ENCODE data around the gene CD151. TPM values are rescaled to one million over a fixed set of nuclear protein-coding genes. Genes with fewer than 3 reads are reported as not detected.

Gene CD151
- polyA plus RNA-seq, 1 of the 3 experiments (the other 2 are of a cell fraction): 922 TPM

DNA sequence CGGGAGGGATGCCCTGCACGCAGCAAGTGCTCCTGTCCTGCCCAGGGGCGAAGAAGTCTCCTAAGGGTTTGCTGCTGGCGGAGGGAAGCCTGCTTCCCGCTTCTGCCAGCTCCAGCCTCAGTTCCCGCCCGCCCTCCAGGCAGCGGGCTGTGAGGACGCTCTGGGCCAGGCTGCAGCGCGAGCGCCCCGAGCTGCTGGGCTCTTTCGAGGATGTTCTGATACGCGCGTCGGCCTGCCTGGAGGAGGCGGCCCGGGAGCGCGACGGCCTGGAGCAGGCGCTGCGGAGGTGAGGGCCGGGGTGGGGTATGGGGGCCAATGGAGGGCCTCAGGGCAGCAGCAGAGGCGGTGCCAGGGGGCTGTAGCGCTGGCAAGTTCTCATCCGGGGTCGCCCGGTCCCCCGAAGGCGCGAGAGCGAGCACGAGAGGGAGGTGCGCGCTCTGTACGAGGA lies 2.9 kb upstream of the CD151 start:
- POLR2A ChIA-PET: interaction anchor here (1.2 to 2.2 kb wide), 2 partner anchors 11 to 13 kb away, joined by 5 to 9 read pairs; partner anchors contain the start of genes PNPLA2, POLR2L and TSPAN4
- TF ChIP-seq FOXM1 (IDR thresholded peaks at IDR 0.05; ENCODE audit: low read depth) (no peak), GABPA (IDR thresholded peaks at IDR 0.05; ENCODE audit: low read depth) (no peak), GATA2 (CRISPR knock-in tag; IDR thresholded peaks at IDR 0.05) (no peak), POLR2AphosphoS5 (IDR thresholded peaks at IDR 0.05; ENCODE audit: low read depth, low read length) (no peak), RXRA (IDR thresholded peaks at IDR 0.05; ENCODE audit: borderline replicate concordance, low read depth) (no peak), JUND (IDR thresholded peaks at IDR 0.05) (no peak)
- TF ChIP-seq, protein P1, sequence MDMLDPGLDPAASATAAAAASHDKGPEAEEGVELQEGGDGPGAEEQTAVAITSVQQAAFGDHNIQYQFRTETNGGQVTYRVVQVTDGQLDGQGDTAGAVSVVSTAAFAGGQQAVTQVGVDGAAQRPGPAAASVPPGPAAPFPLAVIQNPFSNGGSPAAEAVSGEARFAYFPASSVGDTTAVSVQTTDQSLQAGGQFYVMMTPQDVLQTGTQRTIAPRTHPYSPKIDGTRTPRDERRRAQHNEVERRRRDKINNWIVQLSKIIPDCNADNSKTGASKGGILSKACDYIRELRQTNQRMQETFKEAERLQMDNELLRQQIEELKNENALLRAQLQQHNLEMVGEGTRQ (IDR thresholded peaks at IDR 0.05; ENCODE audit: borderline replicate concordance, low read depth, low read length): no peak
- H3K79me2 ChIP-seq (ENCODE audit: insufficient read depth): peaks cover 37% of the 10 kb centered on the region
- H3K4me3 ChIP-seq (ENCODE audit: low read depth in 2 of 2, low read length in 1 of 2): peak overlapping the region in 1 of 2 experiments; percentile 10; a peak in 1 of 4 replicates
- no peaks in the 10 kb centered on the region for H3K27me3 ChIP-seq (ENCODE audit: insufficient read depth)
- no peaks in the 10 kb centered on the region for H3K9me3 ChIP-seq
- 78% methylated on average over 22 of the region's 39 CpGs for WGBS (ENCODE audit: low lambda C conversion rate)
- H3K9ac ChIP-seq: no peak overlapping the region
- H4K20me1 ChIP-seq (ENCODE audit: insufficient read depth): peaks cover 11% of the 10 kb centered on the region
- H3K9me2 ChIP-seq: no peaks in the 10 kb centered on the region
- no peak overlapping the region for H3K27ac ChIP-seq (ENCODE audit: low read depth in 2 of 2, low read length in 1 of 2)
- no peak for DNase-seq
- H3K4me1 ChIP-seq (ENCODE audit: control insufficient read depth in 1 of 2, insufficient read depth in 2 of 2, low read depth in 1 of 2, low read length in 1 of 2): peaks cover 14 to 35% of the 10 kb centered on the region in 2 experiments; a peak in 2 of 4 replicates
- CTCF ChIA-PET: interaction anchor here (0.9 to 1.2 kb wide), 3 partner anchors 9 to 21 kb away, joined by 3 to 4 read pairs (median 3); partner anchors contain the start of gene RPLP2
- no peak overlapping the region for H2AFZ ChIP-seq (ENCODE audit: low read depth)
- H3K36me3 ChIP-seq (replicated peaks in 1 of 2; ENCODE audit: control insufficient read depth in 1 of 2, insufficient read depth in 2 of 2, low read length in 1 of 2): peaks cover 0 to 8% of the 10 kb centered on the region in 2 experiments
- peaks cover 11% of the 10 kb centered on the region for H3F3A ChIP-seq (replicated peaks; ENCODE audit: insufficient read depth)
- H3K4me2 ChIP-seq: peak overlapping the region; percentile 100

DNA sequence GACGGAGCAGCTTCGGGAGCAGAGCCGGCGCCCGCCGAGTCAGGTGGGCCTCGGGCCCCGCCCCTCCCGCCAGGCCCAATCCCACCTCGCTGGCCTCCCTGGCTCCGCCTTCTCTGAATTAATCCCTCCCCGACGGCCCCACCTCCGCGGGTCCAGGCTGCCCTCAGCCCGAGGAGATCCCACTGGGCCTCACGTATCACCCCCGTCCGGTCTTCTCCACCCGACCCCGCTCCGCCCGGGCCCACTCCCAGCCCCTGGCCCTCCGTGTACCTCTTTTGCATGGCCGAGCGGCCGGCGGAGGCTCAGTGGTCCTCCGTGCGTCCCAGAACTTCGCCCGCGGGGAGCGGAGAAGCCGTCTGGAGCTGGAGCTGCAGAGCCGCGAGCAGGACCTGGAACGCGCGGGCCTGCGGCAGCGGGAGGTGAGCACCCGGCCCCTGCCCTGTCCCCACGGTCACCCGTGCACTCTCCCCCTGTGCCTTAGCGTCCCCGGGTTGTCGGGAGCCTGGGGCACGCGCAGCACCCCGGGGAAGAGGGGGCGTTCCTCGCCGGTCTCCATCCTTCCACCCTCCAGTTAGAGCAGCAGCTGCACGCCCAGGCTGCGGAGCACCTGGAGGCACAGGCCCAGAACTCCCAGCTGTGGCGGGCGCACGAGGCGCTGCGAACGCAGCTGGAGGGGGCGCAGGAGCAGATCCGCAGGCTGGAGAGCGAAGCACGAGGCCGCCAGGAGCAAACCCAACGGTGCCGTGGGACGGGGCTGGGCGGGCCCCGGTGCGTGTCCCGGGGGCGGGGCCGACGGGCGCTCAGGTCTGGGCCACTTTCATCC lies 2.2 kb upstream of the CD151 start:
- Histone ChIP-seq H3K27me3 (ENCODE audit: insufficient read depth) (no peaks in the 10 kb centered on the region), H3K9ac (no peak overlapping the region), H3K9me2 (no peaks in the 10 kb centered on the region), H3K4me3 (ENCODE audit: low read depth in 2 of 2, low read length in 1 of 2) (peak overlapping the region in 1 of 2 experiments; percentile 21; a peak in 1 of 4 replicates), H3K79me2 (ENCODE audit: insufficient read depth) (peaks cover 42% of the 10 kb centered on the region), H3K27ac (ENCODE audit: low read depth in 2 of 2, low read length in 1 of 2) (no peak overlapping the region), H3F3A (replicated peaks; ENCODE audit: insufficient read depth) (peaks cover 15% of the 10 kb centered on the region), H3K9me3 (no peaks in the 10 kb centered on the region), H2AFZ (ENCODE audit: low read depth) (no peak overlapping the region), H4K20me1 (ENCODE audit: insufficient read depth) (peaks cover 15% of the 10 kb centered on the region), H3K4me2 (peak overlapping the region; percentile 100), H3K4me1 (ENCODE audit: control insufficient read depth in 1 of 2, insufficient read depth in 2 of 2, low read depth in 1 of 2, low read length in 1 of 2) (peaks cover 14 to 37% of the 10 kb centered on the region in 2 experiments; a peak in 2 of 4 replicates), H3K36me3 (replicated peaks in 1 of 2; ENCODE audit: control insufficient read depth in 1 of 2, insufficient read depth in 2 of 2, low read length in 1 of 2) (peaks cover 0 to 2% of the 10 kb centered on the region in 2 experiments)
- 71% methylated on average over 54 of the region's 78 CpGs for WGBS (ENCODE audit: low lambda C conversion rate)
- DNase-seq: peak; percentile 85
- CTCF ChIA-PET: interaction anchor here (0.9 to 2.3 kb wide), 5 partner anchors 10 to 28 kb away, joined by 3 to 9 read pairs (median 3); partner anchors contain the start of genes PNPLA2 and RPLP2
- TF ChIP-seq USF1 (IDR thresholded peaks at IDR 0.05; ENCODE audit: borderline replicate concordance, low read depth): peak; percentile 30; the same call in 1 of the 2 replicates
- no peak for TF ChIP-seq GATA2 (CRISPR knock-in tag; IDR thresholded peaks at IDR 0.05)
- POLR2A ChIA-PET: interaction anchor here (1.2 to 2.2 kb wide), 3 partner anchors 10 to 12 kb away, joined by 5 to 9 read pairs (median 6); partner anchors contain the start of genes PNPLA2, POLR2L and TSPAN4

Data from SK-N-SH (cell line).